ENCODE measurements around the gene PDE4D. TPM values are rescaled to one million over a fixed set of nuclear protein-coding genes. Genes with fewer than 3 reads are reported as not detected.

PDE4D gene
- total RNA-seq, 1 experiment from 2014 or later = 1.0 TPM

DNA sequence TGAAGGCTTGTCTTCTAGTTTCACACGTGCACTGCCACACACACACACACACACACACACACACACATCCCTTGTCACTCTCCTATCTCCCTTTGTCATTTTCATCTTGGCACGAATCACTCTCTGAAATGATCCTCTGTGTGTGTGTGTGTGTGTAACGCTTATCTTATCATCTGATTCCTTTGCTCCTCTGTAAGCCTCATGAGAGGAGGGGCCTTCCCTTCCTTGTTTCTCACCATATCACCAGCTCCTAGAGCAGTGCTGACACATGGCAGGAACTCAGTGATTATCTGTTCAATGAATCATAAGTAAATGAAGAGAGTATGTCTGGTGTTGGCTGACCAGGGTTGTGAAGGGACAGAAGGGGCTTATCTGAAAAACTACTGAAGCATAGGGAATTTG, 53.3 kb downstream of the PDE4D start:
- peak; percentile 70 for DNase-seq (ENCODE audit: low read depth)

- DNase-seq (ENCODE audit: low read depth) = no peak
Observed at GRCh38 chr5:59838989-59839388, 54.5 kb downstream of the PDE4D start.

DNA sequence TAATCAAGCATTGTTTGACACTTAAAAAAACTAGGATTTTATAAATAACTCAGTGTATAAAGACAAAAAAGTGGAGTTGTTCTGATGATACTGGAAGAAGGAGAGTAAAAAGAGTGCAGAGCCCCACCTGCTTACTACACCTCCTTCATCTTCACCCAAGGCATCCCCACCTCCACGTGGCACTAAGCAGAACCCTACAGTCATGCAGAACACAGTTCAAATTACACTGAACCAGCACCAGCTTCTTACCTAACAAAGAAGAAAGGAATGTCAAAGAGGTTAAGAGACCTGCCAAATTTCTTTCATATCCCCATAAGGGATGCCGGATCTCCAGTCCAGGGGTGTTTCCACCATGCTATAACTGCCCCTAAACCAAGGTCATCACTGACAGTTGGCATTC, 55.5 kb downstream of the PDE4D start:
- DNase-seq (ENCODE audit: low read depth) = no peak

DNA sequence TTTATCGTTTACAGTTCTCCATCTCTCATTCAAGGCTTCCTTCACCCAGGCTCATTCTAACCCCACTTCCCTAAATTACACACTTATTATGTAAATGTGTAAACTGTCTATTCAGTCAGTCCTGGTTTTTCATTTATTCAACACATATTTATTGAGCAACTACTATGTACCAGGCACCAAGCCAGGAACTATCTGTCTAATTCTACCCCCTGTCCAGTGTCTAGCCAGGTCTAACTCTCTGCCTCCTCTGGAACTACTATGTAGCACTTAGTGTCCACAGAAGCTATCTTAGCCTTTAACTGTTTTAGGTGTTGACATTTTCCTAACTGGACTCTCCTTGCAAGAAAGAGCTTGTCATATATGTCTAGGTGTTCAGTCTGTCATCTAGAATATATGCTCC, 56.5 kb downstream of the PDE4D start:
- DNase-seq (ENCODE audit: low read depth) = no peak

DNA sequence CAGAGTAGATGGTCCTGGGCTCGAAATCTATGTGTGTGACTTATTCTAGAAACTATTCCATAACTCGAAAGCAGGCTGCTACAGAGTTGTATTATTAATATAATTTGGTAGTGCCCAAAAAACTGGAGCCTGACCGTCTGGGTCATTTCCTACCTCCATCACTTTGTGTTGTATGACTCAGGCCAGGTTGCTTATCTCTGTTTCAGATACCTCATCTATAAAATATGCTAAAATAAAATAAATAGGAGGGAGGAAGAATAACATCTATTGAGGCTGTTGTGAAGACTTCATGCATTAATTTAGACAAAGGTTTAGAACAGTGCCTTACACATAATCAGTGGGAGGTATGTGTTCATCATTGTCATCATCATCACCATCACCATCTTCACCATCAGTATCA, 57.7 kb downstream of the PDE4D start:
- no peak for DNase-seq (ENCODE audit: low read depth)

GRCh38 chr5:59833448-59833847, 60.1 kb downstream of the PDE4D start:
- no peak for DNase-seq (ENCODE audit: low read depth)

GRCh38 chr5:59832577-59833301, 60.8 kb downstream of the PDE4D start:
- no peak for DNase-seq (ENCODE audit: low read depth)

GRCh38 chr5:59831326-59832010, 62.1 kb downstream of the PDE4D start:
- peak; percentile 49 for DNase-seq (ENCODE audit: low read depth)

- DNase-seq (ENCODE audit: low read depth) = no peak
Observed at GRCh38 chr5:59830536-59831200, 62.9 kb downstream of the PDE4D start.

DNA sequence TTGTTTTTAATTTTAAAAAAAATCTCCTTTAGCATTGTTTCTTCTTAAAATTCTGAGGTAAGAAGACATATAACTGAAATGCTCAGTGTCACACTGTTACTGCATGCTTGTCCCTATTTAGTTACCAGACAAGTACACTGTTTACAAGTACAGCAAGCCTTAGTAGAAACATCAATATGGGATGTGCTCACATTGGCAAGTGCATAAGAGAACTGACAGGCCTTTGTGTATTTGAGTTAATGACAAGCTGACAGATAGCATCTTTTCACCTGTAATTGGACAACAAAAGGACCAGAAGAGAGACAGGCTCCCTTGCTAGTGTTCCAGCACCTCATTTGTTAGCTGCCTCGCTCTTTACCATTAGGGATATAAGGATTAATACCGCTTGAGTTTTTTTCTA, 63.6 kb downstream of the PDE4D start:
- DNase-seq (ENCODE audit: low read depth) = no peak

DNA sequence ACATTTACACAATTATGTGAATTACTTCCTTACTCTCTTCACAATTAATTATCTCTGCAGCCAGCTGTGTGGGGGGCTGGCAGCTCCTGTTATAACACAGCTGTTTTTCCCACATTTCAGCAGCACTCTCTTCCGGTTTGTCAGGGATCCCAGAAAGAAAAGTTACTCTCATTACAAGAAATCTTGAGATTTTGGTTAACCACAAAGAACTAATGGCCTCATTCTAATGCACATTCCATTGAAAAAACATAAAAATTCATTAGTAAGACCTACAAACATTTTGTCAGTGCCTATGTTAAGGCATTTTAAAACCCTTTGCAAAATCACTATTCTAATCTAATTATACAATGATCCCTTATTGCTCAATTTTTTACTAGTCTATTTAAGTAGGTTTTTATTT, 64.1 kb downstream of the PDE4D start:
- DNase-seq (ENCODE audit: low read depth) = peak; percentile 57

- no peak for DNase-seq (ENCODE audit: low read depth)
Observed at GRCh38 chr5:59828623-59829022, 64.9 kb downstream of the PDE4D start.

DNA sequence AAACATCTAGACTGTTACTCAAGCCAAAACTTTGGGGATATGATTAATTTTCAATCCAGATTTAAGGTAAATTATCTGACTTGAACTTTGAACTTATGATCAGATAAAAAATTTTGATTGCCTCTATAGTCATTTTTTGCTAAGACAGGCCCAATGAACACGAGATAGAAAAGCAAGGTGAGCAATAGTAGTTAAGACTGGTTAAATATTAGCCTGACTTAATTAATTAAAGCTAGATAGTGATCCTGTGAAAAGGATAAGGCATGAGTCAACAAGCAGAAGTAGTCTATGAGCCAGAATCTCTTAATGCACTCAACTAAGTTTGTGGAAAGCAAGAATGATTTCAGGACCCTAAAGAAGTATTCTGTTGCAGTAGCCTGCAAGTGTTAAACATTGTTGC, 66.5 kb downstream of the PDE4D start:
- DNase-seq (ENCODE audit: low read depth) = no peak

GRCh38 chr5:59823420-59823819, 70.1 kb downstream of the PDE4D start:
- no peak for DNase-seq (ENCODE audit: low read depth)

DNA sequence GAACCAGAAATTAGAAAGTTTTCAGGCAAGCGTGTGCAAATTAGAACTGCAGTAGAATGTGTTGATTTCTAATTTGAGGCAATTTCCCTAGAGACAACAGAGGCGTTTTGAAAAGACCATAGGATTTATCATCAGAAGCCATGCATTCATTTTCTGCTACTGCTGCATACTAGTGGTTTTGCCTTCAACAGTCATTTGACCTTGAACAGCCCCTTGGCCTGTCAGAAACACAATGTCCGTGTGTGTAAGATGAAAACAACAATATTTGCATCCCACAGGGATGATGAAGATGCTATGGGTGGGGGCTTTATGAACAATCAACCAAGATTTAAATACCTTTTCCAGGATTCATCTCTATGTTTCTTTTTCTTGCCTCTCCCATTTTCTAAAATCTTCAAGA, 73.7 kb downstream of the PDE4D start:
- no peak for DNase-seq (ENCODE audit: low read depth)

- DNase-seq (ENCODE audit: low read depth) = no peak
Observed at GRCh38 chr5:59817536-59817935, 76.0 kb downstream of the PDE4D start.

- no peak for DNase-seq (ENCODE audit: low read depth)
Observed at GRCh38 chr5:59816654-59817300, 76.7 kb downstream of the PDE4D start.

DNA sequence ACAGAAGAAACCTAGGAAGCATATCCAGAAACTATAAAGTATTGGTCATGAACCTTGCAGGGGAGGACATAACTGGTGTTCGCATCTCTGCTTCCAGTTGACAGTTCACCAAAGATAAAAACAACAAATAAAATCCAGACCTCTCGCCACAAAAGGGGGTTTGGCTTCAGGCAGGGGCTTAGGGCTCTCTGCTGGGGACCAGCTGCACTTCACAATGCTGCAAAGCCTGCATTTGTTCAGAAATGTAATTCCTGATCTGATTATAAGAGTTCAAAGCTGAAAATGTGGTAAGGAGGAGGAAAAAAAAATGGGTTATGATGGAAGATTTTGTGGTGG, 79.0 kb downstream of the PDE4D start:
- DNase-seq (ENCODE audit: low read depth) = no peak

DNA sequence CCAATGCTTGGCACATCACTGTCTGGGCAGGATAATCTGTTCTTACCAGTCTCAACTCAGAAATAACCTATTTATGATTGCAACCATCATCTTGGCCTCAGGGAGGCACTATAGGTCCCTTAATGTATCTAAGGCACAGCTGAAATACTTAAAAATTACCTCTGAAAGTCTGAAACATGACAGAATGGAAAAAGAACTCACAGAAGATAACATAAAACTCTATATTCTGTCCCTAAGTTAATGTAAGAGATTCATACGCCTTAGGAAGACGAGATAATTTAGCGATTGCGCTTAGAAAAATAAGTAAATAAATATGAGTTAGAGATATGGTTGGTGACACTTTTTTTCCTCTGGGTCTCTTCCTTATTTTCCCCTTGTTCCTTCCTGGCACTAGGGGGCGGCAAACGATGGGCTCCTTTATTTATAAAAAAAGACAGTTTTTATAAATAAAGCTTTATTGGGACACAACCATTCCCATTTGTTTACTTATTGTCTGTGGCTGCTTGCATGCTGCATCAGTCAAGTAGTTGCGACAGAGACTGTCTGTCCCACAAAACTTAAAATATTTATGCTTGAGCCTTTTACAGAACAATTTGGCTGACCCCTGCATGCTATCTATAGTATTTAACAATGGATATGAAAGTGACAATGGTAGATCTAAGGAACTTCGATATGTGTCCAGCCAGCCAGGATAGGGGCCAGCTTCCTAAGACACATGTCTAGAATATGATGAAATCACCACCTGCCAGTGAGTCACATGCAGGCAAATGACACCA, 79.6 kb downstream of the PDE4D start:
- DNase-seq (ENCODE audit: low read depth) = peak; percentile 66

- peak; percentile 46 for DNase-seq (ENCODE audit: low read depth)
Observed at GRCh38 chr5:59810041-59810440, 83.5 kb downstream of the PDE4D start.

DNA sequence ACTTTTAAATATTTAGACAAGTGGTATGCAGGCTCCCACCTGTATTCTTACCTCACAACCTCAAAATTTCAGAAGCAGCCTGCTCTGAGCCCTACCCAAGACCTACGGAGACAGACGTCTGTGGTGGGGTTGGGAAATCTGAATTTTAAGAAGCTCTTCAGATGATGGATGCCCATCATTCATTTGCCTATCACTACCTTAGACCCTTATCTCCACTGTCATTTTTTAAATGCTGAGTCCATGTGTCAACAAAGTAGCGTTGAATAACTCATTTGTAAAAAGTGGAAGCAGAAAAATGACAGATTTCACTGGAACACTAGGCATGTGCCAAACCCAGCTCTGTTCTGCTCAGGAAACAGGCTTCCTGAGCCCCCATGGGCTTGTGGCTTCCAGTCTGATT, 85.7 kb downstream of the PDE4D start:
- no peak for DNase-seq (ENCODE audit: low read depth)

Data from HT1080 (cell line).